Fibroblast of pulmonary artery (primary cell): ENCODE data around the gene P2RY6.

Experiments used
- DNase-seq: peaks from one replicate; pipeline ENCODE4 v3.0.0-alpha.2; 2010; ENCODE audit warnings: low read depth
- H3K4me3 ChIP-seq: replicated peaks from 2 replicates; pipeline ENCODE4 v1.5.1; 2011; ENCODE audit warnings: low read depth, mild to moderate bottlenecking, control low read depth, low read length, moderate library complexity
- TF ChIP-seq, protein P1 (sequence below): IDR thresholded peaks from 2 replicates; pipeline ENCODE4 v1.5.1; 2011; ENCODE audit warnings: mild to moderate bottlenecking, control low read depth, low read length, inconsistent platforms; ENCODE audit errors: missing control alignments

The P2RY6 gene

GRCh38 chr11:73271936-73272679 lies at the start of gene P2RY6:
Gene P2RY6, plus strand, starts transcription at chr11:73272338. Its CDS starts 24,181 bp downstream, at chr11:73296519.
- TF ChIP-seq, protein P1, sequence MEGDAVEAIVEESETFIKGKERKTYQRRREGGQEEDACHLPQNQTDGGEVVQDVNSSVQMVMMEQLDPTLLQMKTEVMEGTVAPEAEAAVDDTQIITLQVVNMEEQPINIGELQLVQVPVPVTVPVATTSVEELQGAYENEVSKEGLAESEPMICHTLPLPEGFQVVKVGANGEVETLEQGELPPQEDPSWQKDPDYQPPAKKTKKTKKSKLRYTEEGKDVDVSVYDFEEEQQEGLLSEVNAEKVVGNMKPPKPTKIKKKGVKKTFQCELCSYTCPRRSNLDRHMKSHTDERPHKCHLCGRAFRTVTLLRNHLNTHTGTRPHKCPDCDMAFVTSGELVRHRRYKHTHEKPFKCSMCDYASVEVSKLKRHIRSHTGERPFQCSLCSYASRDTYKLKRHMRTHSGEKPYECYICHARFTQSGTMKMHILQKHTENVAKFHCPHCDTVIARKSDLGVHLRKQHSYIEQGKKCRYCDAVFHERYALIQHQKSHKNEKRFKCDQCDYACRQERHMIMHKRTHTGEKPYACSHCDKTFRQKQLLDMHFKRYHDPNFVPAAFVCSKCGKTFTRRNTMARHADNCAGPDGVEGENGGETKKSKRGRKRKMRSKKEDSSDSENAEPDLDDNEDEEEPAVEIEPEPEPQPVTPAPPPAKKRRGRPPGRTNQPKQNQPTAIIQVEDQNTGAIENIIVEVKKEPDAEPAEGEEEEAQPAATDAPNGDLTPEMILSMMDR, result no peak
- peak; percentile 36 for DNase-seq
- no peak within 1 kb of the TSS for H3K4me3 ChIP-seq

DNA sequence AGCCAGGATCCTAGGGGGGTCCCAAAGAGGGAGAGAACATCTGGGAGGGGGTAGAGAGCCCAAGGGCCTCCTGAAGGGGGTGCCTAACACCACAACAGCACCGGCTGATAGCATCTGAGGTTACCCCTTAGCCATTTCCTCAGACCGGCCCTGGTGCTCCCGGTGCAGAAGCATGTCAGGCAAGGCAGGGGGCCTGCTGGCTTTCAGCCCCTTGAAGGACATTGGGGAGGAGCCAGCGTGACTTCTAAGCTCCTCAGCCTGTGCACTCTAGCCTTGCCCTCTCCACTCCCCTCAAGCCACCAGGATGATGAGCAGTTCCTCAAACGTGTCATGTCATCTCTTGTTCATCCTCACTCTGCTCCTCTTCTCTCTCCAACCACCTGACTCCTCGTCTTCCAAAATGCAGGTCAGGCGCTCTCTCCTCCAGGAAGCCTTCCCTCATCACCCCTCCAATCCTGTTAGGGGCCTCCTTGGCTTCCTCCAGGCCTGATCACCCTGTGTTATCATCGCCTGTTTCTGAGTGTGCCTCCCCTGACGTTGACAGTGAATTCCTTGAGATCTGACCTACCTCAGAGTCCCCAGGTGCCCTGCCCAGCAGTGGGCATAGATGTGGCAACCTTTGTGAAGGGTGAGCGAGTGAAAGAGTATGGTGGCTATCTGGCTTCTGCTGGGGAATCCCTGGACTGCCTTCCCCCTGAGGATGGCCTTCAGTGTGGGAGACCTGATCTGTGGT lies 48.0 kb upstream of the P2RY6 start:
- no peak overlapping the region for H3K4me3 ChIP-seq
- TF ChIP-seq, protein P1, result no peak
- DNase-seq, result no peak

- H3K4me3 ChIP-seq, result no peak overlapping the region
- DNase-seq, result no peak
- TF ChIP-seq, protein P1, result no peak
Measured at GRCh38 chr11:73225001-73225686, 47.0 kb upstream of the P2RY6 start.

- DNase-seq, result no peak
- TF ChIP-seq, protein P1, result no peak
- H3K4me3 ChIP-seq, result no peak overlapping the region
Measured at GRCh38 chr11:73225851-73226250, 46.3 kb upstream of the P2RY6 start.

DNA sequence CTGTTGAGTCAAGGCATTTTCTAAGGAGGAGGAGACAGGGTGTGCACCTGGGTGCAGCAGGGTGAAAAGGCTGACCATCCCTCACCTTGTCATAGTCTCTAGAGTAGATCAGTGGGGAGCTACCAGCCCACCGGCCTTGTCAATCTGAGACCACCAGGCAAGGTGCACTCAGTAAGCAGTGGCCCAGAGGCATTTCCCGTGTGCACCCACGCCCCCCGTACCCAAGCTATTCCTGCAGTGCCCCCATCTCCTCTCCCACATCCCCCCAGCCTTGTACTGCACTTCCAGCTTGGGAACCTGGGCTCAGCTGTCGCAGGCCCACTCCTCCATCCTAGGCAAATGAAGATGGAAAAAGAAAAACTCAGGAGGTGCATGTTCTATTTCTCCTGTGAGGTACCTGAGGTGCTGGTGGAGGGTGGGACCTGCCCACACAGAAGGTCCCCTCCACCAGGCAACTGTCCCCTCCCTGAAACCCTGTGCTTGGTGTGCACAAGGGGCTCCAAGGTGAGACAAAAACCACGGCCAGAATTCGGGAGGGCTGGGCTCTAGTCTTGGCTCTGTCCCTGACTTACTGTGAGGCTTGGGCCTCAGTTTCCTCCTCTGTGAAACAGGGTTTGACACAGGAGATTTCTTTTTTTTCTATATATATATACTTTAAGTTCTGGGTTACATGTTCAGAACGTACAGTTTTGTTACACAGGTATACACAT lies 45.7 kb upstream of the P2RY6 start:
- TF ChIP-seq, protein P1, result no peak
- no peak for DNase-seq
- H3K4me3 ChIP-seq, result no peak overlapping the region

- H3K4me3 ChIP-seq, result no peak overlapping the region
- DNase-seq, result no peak
- TF ChIP-seq, protein P1, result no peak
Measured at GRCh38 chr11:73227571-73228211, 44.4 kb upstream of the P2RY6 start.
